Gastrocnemius medialis (tissue), 4 donors: ENCODE data around the gene CHIC2. TPM values are rescaled to one million over a fixed set of nuclear protein-coding genes. Genes with fewer than 3 reads are reported as not detected.

Experiments
- ATAC-seq, 2 donors: fragments of 150-250 bp; one replicate each; pipeline ENCODE4 v1.9.1; 2016
- DNase-seq, 2 donors: peaks; one replicate each; pipeline ENCODE4 v3.0.0-alpha.2; 2019
- H3K27ac ChIP-seq, 4 donors: fragments of 200-600 bp; sonication (generic); 1 replicate in 1 of 4; 2 replicates in 3 of 4; pipeline ENCODE4 v1.5.1; 2016 to 2018; ENCODE audit warnings: mild to moderate bottlenecking in 2 of 4, moderate library complexity in 1 of 4
- H3K27me3 ChIP-seq, 3 donors: fragments of 200-600 bp; sonication (generic) in 2 of 3; 1 replicate in 1 of 3; 2 replicates in 2 of 3; pipeline versions ENCODE4 v1.5.1 to v1.6.0; 2016 to 2019; ENCODE audit warnings: mild to moderate bottlenecking in 1 of 3, moderate library complexity in 1 of 3
- H3K36me3 ChIP-seq, 2 donors: fragments of 200-600 bp; sonication (generic) in 1 of 2; one replicate each; pipeline ENCODE4 v1.5.1; 2017 to 2018
- H3K4me1 ChIP-seq, 2 donors: fragments of 200-600 bp; sonication (generic) in 1 of 2; one replicate each; pipeline ENCODE4 v1.5.1; 2016 to 2017; ENCODE audit warnings: mild to moderate bottlenecking in 2 of 2
- H3K4me3 ChIP-seq, 4 donors: fragments of 200-600 bp; sonication (generic) in 3 of 4; 1 replicate in 1 of 4; 2 replicates in 3 of 4; pipeline ENCODE4 v1.5.1; 2016 to 2019; ENCODE audit warnings: mild to moderate bottlenecking in 2 of 4
- H3K9me3 ChIP-seq, 3 donors: fragments of 200-600 bp; sonication (generic) in 2 of 3; 1 replicate in 1 of 3; 2 replicates in 2 of 3; pipeline ENCODE4 v1.5.1; 2016 to 2019
- POLR2A ChIP-seq, 2 donors: fragments of 450-650 bp; IDR thresholded peaks; one replicate each; pipeline ENCODE4 v1.6.1; 2017; ENCODE audit warnings: antibody characterized with exemption in 2 of 2, mild to moderate bottlenecking in 2 of 2, moderate library complexity in 2 of 2
- in situ Hi-C, 4 donors: fragments of 200-750 bp; cut with MboI; loops; one replicate each; pipeline versions ENCODE4 v1.15.0 to v1.8.0; 2017; ENCODE audit warnings: low sequenced_read_pairs in 4 of 4
- intact Hi-C: fragments of 100-400 bp; cut with DNase I; formaldehyde crosslinking; loops from one replicate; pipeline ENCODE4 v1.15.1; 2023; ENCODE audit warnings: low total_unique reads
- total RNA-seq, 4 donors: library from RNA; depleted of rRNA; stranded (reverse); fragments of >200 nt; gene quantifications; one replicate each; pipeline versions ENCODE4 v1.1.0 to v1.2.3, GENCODE V29; 2016
- TF ChIP-seq, protein P1 (sequence below), 5 experiments: fragments of 450-650 bp in 3 of 5; fragments of 200-600 bp in 2 of 5; sonication (generic) in 2 of 5; IDR thresholded peaks in 4 of 5; conservative IDR thresholded peaks in 1 of 5; 1 replicate in 4 of 5; 2 replicates in 1 of 5; pipeline ENCODE4 v1.5.1; 2016 to 2019; ENCODE audit warnings: antibody characterized with exemption in 5 of 5, mild to moderate bottlenecking in 3 of 5, moderate library complexity in 3 of 5

Gene CHIC2
- total RNA-seq, 4 donors from 2014 or later: 11.9 to 18.6 (median 15.5) TPM

DNA sequence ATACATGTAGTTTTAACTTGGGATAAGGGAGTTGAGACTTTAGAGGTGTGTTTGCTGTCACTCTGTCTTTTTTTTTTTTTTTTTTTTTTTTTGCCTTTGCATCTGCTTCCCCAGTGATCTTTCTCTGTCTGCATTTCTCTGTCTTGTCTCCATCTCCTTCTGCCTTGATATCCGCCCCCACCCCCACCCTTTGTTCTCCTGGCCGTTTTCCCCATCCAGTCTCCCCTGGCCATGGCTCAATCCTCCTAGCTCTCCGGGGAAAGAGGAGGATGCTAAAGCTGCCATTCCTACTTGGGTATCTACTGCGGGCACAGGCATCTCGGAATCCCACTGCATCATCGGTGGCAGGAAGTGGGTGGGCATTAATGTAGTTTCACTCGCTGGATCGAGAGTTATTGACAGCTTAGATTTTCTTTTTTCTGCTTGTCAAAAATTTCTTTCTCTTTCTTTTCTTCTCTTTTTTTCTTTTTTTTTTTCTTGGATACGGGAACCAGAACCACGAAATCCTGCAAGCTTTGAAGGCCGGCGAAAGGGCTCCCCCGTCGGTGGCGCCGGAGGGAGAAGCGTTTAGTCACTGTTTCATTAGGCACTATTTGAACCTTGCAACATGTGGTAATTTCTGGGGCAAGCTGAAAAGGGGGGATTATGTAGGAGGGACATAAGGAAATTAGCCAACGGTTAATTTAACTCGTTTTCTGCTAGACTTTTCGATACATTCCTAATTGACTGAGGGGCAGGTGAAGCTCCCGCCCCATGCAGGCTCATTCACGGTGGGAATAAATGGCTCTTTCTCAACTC lies 43.7 kb upstream of the CHIC2 start:
- intact Hi-C loops: no loop called here
- H3K9me3 ChIP-seq: no peaks in the 10 kb centered on the region
- TF ChIP-seq, protein P1, sequence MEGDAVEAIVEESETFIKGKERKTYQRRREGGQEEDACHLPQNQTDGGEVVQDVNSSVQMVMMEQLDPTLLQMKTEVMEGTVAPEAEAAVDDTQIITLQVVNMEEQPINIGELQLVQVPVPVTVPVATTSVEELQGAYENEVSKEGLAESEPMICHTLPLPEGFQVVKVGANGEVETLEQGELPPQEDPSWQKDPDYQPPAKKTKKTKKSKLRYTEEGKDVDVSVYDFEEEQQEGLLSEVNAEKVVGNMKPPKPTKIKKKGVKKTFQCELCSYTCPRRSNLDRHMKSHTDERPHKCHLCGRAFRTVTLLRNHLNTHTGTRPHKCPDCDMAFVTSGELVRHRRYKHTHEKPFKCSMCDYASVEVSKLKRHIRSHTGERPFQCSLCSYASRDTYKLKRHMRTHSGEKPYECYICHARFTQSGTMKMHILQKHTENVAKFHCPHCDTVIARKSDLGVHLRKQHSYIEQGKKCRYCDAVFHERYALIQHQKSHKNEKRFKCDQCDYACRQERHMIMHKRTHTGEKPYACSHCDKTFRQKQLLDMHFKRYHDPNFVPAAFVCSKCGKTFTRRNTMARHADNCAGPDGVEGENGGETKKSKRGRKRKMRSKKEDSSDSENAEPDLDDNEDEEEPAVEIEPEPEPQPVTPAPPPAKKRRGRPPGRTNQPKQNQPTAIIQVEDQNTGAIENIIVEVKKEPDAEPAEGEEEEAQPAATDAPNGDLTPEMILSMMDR (IDR thresholded peaks at IDR 0.05 in 4 of 5, conservative IDR thresholded peaks at IDR 0.05 in 1 of 5): no peak
- no peak for TF ChIP-seq POLR2A (IDR thresholded peaks at IDR 0.05)
- no peak overlapping the region for H3K27ac ChIP-seq
- peaks cover 12 to 16% of the 10 kb centered on the region in 2 donors for H3K4me1 ChIP-seq
- in situ Hi-C loops: no loop called here
- H3K36me3 ChIP-seq: no peaks in the 10 kb centered on the region
- no peak overlapping the region for H3K4me3 ChIP-seq
- H3K27me3 ChIP-seq: peaks cover 44 to 67% (median 52%) of the 10 kb centered on the region in 3 donors
- DNase-seq (no peak), ATAC-seq (no peak)

GRCh38 chr4:54104907-54105306 lies 40.5 kb upstream of the CHIC2 start:
- Histone ChIP-seq H3K27ac (no peak overlapping the region), H3K4me1 (peaks cover 21 to 29% of the 10 kb centered on the region in 2 donors), H3K9me3 (no peaks in the 10 kb centered on the region), H3K27me3 (peaks cover 60 to 79% (median 61%) of the 10 kb centered on the region in 3 donors), H3K36me3 (no peaks in the 10 kb centered on the region), H3K4me3 (no peak overlapping the region)
- ATAC-seq (no peak), DNase-seq (no peak)
- in situ Hi-C loops: no loop called here
- TF ChIP-seq POLR2A (IDR thresholded peaks at IDR 0.05): no peak
- TF ChIP-seq, protein P1 (IDR thresholded peaks at IDR 0.05 in 4 of 5, conservative IDR thresholded peaks at IDR 0.05 in 1 of 5): no peak
- intact Hi-C loops: no loop called here

GRCh38 chr4:54103190-54103574 lies 38.8 kb upstream of the CHIC2 start:
- no peaks in the 10 kb centered on the region for H3K9me3 ChIP-seq
- H3K27ac ChIP-seq: no peak overlapping the region
- H3K4me3 ChIP-seq: peak overlapping the region; percentile 21 to 45 (median 44)
- in situ Hi-C loops: no loop called here
- H3K4me1 ChIP-seq: peaks cover 27 to 29% of the 10 kb centered on the region in 2 donors
- ATAC-seq (no peak), DNase-seq (no peak)
- H3K36me3 ChIP-seq: no peaks in the 10 kb centered on the region
- intact Hi-C loops: no loop called here
- H3K27me3 ChIP-seq: peaks cover 59 to 79% (median 60%) of the 10 kb centered on the region in 3 donors
- TF ChIP-seq, protein P1 (IDR thresholded peaks at IDR 0.05 in 4 of 5, conservative IDR thresholded peaks at IDR 0.05 in 1 of 5): no peak
- no peak for TF ChIP-seq POLR2A (IDR thresholded peaks at IDR 0.05)

DNA sequence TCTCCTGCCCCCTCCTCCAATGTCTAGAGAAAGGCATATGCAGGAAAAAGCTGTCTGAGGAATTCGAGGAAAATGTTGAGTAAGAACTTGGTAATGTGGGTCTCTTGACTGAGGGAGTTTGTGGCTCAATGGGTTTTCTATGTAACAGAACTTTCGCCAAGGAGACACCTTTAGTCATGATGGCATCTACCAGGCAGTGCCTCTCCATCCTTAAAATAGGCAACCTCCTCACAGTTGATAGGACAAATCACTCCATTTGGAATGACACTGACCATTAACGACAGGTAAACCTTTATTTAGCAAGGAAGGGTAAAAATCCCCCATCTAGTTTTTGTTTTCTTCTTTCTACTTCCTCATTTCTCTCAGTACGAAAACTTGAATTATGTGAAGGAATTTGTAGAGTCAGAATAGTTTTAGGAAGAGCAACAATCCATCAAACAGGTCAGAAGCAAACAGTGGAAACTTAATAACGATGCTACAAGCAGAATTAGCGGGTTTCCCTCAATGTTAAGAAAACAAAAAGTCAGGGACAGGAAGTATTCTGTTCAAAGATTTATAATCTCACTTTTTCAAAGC lies 38.2 kb upstream of the CHIC2 start:
- DNase-seq: no peak
- TF ChIP-seq, protein P1 (IDR thresholded peaks at IDR 0.05 in 4 of 5, conservative IDR thresholded peaks at IDR 0.05 in 1 of 5): no peak
- no peak for TF ChIP-seq POLR2A (IDR thresholded peaks at IDR 0.05)
- peaks cover 57 to 81% (median 63%) of the 10 kb centered on the region in 3 donors for H3K27me3 ChIP-seq
- no peak overlapping the region for H3K27ac ChIP-seq
- no peaks in the 10 kb centered on the region for H3K9me3 ChIP-seq
- ATAC-seq: no peak
- H3K36me3 ChIP-seq: no peaks in the 10 kb centered on the region
- in situ Hi-C loops: no loop called here
- intact Hi-C loops: no loop called here
- peaks cover 27 to 29% of the 10 kb centered on the region in 2 donors for H3K4me1 ChIP-seq
- H3K4me3 ChIP-seq: no peak overlapping the region
